Measurements from ENCODE around the gene SLC25A47.
"Not testable (repeated sequence)": the region's sequence is repeated elsewhere in the genome, so short reads cannot be mapped to it uniquely, and the experiment has no call there.

Gene SLC25A47

DNA sequence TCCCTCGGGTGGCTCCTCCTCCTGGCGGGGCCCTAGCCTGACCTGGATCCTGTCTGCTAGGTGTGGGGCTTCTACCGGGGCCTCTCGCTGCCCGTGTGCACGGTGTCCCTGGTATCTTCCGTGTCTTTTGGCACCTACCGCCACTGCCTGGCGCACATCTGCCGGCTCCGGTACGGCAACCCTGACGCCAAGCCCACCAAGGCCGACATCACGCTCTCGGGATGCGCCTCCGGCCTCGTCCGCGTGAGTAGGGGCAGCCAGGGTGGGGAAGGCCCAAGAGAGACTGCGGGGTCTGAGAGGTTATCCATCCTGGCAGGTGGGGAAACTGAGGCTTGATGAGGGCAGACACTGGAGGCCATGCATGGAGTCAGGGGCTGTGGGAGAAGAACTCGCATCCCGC lies 4.0 kb downstream of the SLC25A47 start:
- no peak for DNase-seq

GRCh38 chr14:100328495-100329163 lies 5.5 kb downstream of the SLC25A47 start:
- DNase-seq = no peak

DNA sequence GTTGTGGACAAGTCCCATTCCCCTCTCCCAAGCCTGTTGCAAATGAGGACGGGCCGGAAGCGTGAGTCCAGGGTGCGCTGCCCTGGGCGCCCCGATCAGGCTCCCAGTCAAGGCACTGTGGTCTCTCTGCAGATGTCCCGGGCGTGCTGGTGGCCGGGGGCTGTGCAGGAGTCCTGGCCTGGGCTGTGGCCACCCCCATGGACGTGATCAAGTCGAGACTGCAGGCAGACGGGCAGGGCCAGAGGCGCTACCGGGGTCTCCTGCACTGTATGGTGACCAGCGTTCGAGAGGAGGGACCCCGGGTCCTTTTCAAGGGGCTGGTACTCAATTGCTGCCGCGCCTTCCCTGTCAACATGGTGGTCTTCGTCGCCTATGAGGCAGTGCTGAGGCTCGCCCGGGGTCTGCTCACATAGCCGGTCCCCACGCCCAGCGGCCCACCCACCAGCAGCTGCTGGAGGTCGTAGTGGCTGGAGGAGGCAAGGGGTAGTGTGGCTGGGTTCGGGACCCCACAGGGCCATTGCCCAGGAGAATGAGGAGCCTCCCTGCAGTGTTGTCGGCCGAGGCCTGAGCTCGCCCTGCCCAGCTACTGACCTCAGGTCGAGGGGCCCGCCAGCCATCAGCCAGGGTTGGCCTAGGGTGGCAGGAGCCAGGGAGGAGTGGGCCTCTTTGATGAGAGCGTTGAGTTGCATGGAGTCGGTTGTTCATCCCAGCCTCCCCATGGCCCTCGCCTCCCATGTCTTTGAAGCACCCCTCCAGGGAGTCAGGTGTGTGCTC lies 6.3 kb downstream of the SLC25A47 start:
- DNase-seq = no peak

- no peak for DNase-seq
These were observed 6.8 kb downstream of the SLC25A47 start for GRCh38 chr14:100330007-100330344.

DNA sequence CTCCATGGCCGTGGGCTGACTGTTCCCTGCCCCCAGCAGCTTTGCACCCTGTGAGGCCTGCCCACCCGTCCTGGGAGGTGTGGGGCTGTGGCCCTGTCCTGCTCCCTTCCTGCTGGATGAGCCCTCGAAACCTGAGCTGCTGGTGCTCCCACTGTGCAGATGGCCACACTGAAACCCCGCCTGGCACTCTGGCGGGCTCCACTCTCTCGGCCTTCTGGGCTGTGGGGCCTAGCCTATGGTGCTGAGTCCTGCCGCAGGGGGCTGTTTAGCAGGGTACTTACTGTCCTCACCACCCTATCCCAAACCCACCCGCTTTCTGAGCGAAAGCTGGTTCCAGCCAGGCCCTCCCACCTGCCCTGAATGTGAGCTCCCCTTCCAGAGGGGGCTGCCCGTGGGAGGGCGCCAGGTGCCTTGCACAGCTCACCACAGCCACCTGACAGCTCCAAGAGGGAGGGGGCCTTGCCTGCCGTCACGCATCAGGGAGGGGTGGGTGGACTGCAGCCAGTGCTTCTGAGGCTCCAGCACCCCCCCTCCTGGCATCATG lies 7.3 kb downstream of the SLC25A47 start:
- DNase-seq = no peak

DNA sequence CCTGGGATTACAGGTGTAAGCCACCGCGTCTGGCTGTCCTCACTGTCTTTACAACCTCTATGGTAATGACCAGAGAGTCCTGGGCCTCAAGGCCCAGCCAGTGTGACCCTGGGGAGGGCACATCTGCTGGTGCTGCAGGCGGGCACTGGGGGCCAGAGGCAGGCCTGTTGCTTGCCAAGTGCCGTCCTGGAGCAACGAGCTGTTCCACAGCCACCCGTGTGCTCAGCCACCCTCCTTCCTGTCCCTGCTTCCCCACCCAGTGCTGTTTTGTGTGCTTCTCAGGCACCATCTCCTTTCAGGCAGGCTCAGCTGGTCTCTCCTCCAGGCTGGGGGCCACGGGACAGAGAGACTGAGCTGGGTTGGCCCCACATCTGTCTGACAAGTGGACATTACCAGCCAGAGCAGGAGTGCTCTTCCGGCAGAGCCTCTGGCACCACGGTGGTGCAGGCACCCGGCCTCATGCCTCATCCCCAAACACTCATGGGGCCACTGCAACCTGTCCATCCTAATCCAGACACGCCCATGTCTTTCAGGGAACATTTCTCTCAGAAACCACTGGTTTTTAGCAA lies 9.0 kb downstream of the SLC25A47 start:
- DNase-seq = no peak

- no peak for DNase-seq
These were observed 9.7 kb downstream of the SLC25A47 start for GRCh38 chr14:100332797-100333196.

- DNase-seq = no peak
These were observed 10.2 kb downstream of the SLC25A47 start for GRCh38 chr14:100333311-100333710.

- no peak for DNase-seq
These were observed 10.7 kb downstream of the SLC25A47 start for GRCh38 chr14:100333827-100334226.

- DNase-seq = no peak
These were observed 11.8 kb downstream of the SLC25A47 start for GRCh38 chr14:100334904-100335303.

DNA sequence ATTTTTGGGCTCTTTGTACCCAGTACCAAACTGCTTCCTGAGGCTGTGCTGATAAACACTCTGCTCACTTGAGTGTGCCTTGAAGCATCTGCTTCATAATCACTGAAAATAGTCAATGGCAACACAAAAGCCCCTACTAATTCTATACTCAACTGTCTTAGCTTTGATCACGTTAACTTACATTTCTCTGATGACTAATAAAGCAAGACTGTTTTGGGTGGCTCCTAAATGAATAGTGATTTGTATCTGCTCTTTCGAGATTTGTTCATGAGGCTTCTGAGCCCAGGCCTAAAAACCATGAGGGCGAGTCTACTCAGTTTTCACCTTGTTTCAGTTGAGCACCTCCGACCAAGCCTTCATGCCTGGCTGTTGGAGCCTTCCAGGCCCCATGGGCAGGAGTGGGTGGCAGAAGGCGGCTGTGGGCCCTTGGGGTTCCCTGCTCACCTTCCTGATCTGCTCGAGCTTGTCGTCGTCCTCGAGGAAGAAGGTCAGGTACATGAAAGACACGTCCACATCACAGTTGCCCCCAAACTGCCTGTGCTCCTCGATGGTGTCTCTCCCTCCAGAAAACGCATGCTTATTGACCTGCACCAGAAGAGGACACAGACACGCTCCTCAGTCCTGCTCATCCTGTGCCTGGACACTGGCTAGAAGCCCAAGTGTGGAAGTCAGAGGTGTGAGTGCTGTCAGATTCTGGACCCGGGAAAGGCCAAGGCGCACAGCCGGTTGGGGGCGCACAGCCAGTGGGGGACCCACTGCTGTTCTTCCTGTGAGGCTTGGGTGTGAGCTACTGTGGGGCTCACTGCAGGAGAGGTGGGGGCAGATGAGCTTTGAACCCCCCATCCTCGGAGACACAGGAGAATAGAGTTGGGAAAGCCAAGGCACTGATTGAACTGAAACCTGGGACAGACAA lies 13.7 kb downstream of the SLC25A47 start:
- DNase-seq = peak in 1 of 5 donors; percentile 46

- no peak for DNase-seq
These were observed 16.8 kb downstream of the SLC25A47 start for GRCh38 chr14:100339766-100340422.

DNA sequence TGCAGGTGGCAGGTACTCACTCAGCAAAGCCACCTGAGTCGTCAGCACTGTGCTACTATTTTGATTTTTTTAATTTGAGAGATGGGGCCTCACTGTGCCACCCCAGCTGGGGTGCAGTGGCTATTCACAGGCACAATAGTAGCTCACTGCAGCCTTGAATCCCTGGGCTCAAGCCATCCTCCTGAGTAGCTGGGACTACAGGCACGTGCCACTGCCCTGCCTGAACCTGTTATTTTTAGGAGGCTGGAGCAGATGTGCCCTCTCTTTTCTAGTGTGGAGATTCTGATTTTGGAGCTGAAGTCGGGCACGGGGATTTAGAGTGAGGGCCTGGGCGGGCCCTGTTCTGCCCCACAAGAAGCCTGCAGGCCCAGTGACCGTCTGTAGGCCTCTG lies 17.3 kb downstream of the SLC25A47 start:
- DNase-seq = no peak

DNA sequence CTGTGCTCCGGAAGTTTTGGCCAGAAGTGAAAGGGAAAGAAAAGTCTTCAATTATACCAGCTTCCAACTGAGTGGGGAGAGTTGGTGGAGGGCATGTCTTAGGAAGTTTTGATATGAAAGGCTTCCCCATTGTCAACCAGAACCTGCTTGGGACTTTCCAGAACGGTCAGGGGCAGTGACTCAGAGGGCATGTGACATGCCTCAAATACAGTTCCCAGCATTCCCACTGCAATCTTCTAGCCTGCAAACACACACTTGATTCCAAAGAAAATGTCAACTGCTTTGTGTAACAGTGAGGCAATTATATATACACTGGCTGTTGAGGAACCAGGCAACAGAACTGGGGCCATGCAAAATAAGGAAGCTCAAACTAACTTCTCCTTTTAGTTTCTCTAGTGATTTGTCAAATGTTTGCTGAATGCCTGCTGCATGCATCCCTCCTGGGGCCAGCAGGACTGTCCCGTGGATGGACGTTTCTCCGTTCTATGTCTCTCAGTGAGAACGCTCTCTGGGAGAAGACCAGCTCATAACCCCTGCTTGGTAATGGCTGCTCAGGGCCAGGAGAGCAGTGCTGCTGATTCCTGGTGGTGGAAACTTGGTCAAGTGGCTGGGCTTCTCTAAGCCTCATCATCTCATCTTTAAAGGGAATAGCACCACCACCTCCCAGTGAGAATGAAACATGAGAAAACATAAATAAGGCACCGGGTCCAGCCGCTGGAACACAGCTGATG lies 18.3 kb downstream of the SLC25A47 start:
- no peak for DNase-seq

DNA sequence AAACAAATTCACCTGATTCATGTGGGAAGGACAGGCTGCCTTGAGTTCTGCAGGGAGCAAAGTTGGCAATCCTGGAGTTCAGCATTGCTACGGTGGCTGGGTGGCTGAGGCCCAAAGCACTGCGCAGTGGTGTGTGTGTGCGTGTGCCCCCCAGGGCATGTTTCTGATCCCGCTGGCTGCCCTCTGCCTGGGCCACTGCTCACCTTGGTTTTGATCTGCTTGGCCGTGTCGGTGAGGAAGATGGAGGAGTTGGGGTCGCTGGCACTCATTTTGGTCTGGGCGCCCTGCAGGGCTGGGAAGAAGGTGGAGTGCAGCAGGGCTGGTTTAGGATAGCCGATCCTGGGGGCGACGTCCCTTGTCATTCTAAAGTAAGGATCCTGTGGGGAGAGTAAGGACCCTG lies 19.1 kb downstream of the SLC25A47 start:
- DNase-seq = no peak

DNA sequence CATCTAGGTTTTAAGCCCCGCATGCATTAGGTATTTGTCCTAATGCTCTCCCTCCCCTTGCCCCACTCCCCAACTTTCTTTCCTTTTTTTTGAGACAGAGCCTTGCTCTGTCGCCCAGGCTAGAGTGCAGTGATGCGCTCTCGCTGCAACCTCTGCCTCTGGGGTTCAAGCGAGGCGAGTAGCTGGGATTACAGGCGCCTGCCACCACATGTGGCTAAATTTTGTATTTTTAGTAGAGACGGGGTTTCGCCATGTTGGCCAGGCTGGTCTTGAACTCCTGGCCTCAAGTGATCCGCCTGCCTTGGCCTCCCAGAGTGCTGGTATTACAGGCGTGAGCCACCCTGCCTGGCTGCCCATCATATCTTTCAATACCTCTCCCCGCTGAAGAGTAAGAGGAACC lies 19.7 kb downstream of the SLC25A47 start:
- not testable (repeated sequence) for DNase-seq

GRCh38 chr14:100344657-100345056 lies 21.5 kb downstream of the SLC25A47 start:
- DNase-seq = not testable (repeated sequence)

DNA sequence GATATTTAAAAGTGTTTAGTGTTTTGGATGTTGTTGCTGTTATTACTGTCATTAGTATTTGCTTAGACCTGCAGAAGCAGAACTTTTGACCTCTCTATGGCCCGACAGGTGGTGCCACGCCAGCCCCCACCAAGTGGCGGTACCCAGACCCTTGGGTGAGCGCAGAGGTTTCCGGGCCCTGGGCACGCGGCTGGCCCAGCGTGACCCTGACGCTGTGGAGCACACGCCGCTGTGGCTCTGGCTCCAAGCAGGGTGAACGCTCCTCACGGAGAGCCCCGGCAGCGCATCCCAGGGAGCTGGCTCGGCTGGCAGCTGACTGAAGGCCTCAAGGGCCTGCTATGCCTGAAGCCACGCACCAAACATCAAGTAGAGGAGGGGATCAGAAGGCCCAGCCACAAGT lies 22.6 kb downstream of the SLC25A47 start:
- no peak for DNase-seq

DNA sequence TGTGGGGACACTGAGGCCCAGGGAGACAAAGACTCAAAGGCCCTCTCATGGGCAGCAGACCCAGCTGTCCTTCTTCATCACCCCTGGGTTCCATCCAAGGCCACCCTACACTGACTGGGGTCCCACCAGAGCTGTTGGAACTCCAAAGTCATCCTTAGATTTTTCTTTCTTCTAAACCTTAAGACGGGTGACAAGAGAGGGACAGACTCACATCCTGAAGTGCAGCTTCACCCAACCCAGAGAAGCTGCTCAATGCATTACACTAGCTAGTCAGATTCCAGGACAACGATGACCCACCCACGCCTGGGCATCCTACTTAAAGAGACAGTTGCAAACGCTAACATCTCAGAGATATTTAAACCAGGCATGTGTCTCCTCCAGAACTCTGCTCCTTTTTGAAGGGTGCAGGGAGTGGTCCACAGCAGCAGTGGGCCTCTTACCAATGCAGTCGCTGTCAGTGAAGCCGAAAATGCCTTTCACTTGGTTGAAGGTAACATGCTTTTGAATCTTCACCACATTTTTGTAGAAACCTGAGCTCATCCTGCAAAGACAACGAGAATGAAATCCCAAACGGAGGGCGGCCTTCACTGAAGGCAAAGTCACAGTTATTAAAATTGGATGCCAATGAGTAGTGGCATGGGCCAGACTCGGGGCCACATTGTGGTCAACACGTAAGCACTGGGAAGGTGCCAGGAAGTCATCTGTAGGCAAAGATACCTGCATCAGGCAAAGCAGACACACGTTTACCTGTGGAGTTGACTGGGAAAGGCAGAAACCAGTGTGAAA lies 23.4 kb downstream of the SLC25A47 start:
- DNase-seq = no peak

DNA sequence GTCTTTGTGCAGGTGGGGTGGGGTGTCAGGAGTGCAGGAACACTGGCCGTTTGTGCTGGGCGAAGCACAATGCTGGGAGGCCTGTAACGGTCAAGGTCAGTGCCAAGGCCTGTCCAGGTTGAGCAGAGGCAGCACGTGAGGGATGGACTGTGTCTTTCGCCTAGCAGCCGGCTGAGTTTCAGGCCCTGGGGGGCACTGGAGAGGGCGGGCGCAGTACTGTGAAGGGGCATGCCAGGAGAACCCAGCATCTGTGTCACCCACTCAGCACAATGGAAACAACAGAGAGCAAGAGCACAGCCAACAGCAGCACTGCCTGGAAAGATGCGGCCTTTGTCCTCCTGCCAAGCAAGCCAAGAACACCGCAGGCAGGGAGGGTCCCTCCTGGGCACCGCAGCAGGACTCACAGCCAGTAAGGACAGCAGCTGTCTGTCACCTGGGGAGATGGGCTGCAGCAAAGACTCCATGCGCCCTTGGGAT lies 25.2 kb downstream of the SLC25A47 start:
- DNase-seq = no peak

Data from T-helper 1 cell (primary cell).